Lung (tissue), 12 donors: Measurements from ENCODE around the gene ARAP2. TPM values are rescaled to one million over a fixed set of nuclear protein-coding genes. Genes with fewer than 3 reads are reported as not detected.

ENCODE experiments used
- ATAC-seq: fragments of 200-7000 bp; cut with Tn5 transposase; one replicate; pipeline ENCODE4 v1.9.1; 2020; ENCODE audit warnings: moderate number of reproducible peaks; ENCODE audit not compliant: insufficient read depth, low FRiP score
- DNase-seq, 3 donors: peaks; one replicate each; pipeline ENCODE4 v3.0.0-alpha.2; 2013 to 2017
- H3K27ac ChIP-seq, 2 donors: one replicate each; pipeline ENCODE4 v1.5.1; 2013; ENCODE audit warnings: mild to moderate bottlenecking in 2 of 2, moderate library complexity in 2 of 2, control low read depth in 1 of 2, inconsistent platforms in 1 of 2, low read depth in 1 of 2, low read length in 1 of 2
- H3K27me3 ChIP-seq, 3 donors: one replicate each; pipeline ENCODE4 v1.5.1; 2013; ENCODE audit warnings: low read length in 2 of 3; ENCODE audit not compliant: control insufficient read depth in 3 of 3, insufficient read depth in 3 of 3
- H3K36me3 ChIP-seq, 4 donors: one replicate each; pipeline ENCODE4 v1.5.1; 2013; ENCODE audit warnings: low read length in 4 of 4, mild to moderate bottlenecking in 1 of 4, moderate library complexity in 1 of 4; ENCODE audit not compliant: control insufficient read depth in 4 of 4, insufficient read depth in 4 of 4
- H3K4me1 ChIP-seq, 5 donors: one replicate each; pipeline ENCODE4 v1.5.1; 2013; ENCODE audit warnings: low read length in 5 of 5, mild to moderate bottlenecking in 2 of 5, moderate library complexity in 1 of 5; ENCODE audit not compliant: control insufficient read depth in 5 of 5, insufficient read depth in 5 of 5
- H3K4me3 ChIP-seq: one replicate; pipeline ENCODE4 v1.5.1; 2013; ENCODE audit warnings: mild to moderate bottlenecking, control low read depth, moderate library complexity
- H3K9ac ChIP-seq, 2 donors: one replicate each; pipeline ENCODE4 v1.5.1; 2013; ENCODE audit warnings: low read length in 2 of 2, control low read depth in 1 of 2; ENCODE audit not compliant: insufficient read depth in 1 of 2
- H3K9me3 ChIP-seq, 4 donors: one replicate each; pipeline ENCODE4 v1.5.1; 2013; ENCODE audit warnings: low read length in 3 of 4, mild to moderate bottlenecking in 1 of 4, moderate library complexity in 1 of 4; ENCODE audit not compliant: control insufficient read depth in 4 of 4, insufficient read depth in 3 of 4
- CTCF ChIP-seq: IDR thresholded peaks from 2 replicates; pipeline ENCODE4 v1.5.1; 2012; ENCODE audit warnings: mild to moderate bottlenecking; ENCODE audit errors: control extremely low read depth, extremely low read depth
- WGBS, 2 donors: extraction: QIAGEN DNeasy Blood & Tissue Kit; methylation state at CpG; one replicate each; pipeline ENCODE4 v1.1.7; 2013; 5-methylcytosine and 5-hydroxymethylcytosine counted together
- polyA plus RNA-seq, 2 donors: library from polyadenylated mRNA; stranded (reverse); fragments of 200-250 nt; gene quantifications; one replicate each; pipeline ENCODE4 v1.2.1, GENCODE V29; 2013
- total RNA-seq, 2 donors: library from RNA; depleted of rRNA in 1 of 2; stranded (reverse); fragments of >200 nt in 1 of 2; gene quantifications; one replicate each; pipeline ENCODE4 v1.2.1, GENCODE V29; 2014 to 2021
- donor health status: control.
- donor health status: control.
- donor health status: Bipolar disorder and iron deficiency.
- donor health status: healthy.
- donor health status: DM: yes; HTN: yes; CAD: no.

Gene ARAP2
- total and polyA plus RNA-seq, 4 donors = 5.9 to 77.8 (median 20.2) TPM

- Histone ChIP-seq H3K36me3 (no peaks in the 10 kb centered on the region), H3K4me3 (no peak overlapping the region), H3K4me1 (no peaks in the 10 kb centered on the region), H3K27me3 (no peaks in the 10 kb centered on the region), H3K27ac (no peak overlapping the region), H3K9ac (no peak overlapping the region), H3K9me3 (no peaks in the 10 kb centered on the region)
- TF ChIP-seq CTCF = no peak
- no peak for ATAC-seq
- DNase-seq = no peak
- 92 to 95% methylated on average over 4 of the region's 4 CpGs for WGBS, 2 donors
These were observed 166.0 kb downstream of the ARAP2 start for GRCh38 chr4:36078319-36078718.

- H3K9ac ChIP-seq = no peak overlapping the region
- H3K9me3 ChIP-seq = no peaks in the 10 kb centered on the region
- no peak for ATAC-seq
- peaks cover 0 to 9% (median 0%) of the 10 kb centered on the region in 4 donors for H3K36me3 ChIP-seq
- DNase-seq = no peak
- H3K27me3 ChIP-seq = no peaks in the 10 kb centered on the region
- no peak for TF ChIP-seq CTCF
- no peak overlapping the region for H3K4me3 ChIP-seq
- 84 to 88% methylated on average over 3 of the region's 3 CpGs for WGBS, 2 donors
- no peaks in the 10 kb centered on the region for H3K4me1 ChIP-seq
- no peak overlapping the region for H3K27ac ChIP-seq
These were observed 171.8 kb downstream of the ARAP2 start for GRCh38 chr4:36072529-36072928.

- 24 to 44% methylated on average over 2 of the region's 2 CpGs for WGBS, 2 donors
- H3K9ac ChIP-seq = no peak overlapping the region
- H3K4me1 ChIP-seq = no peaks in the 10 kb centered on the region
These were observed 177.2 kb downstream of the ARAP2 start for GRCh38 chr4:36067116-36067515.

More at GRCh38 chr4:36067116-36067515, 177.2 kb downstream of the ARAP2 start:
- no peaks in the 10 kb centered on the region for H3K27me3 ChIP-seq
- ATAC-seq (no peak), DNase-seq (no peak)
- H3K36me3 ChIP-seq = peaks cover 0 to 16% (median 0%) of the 10 kb centered on the region in 4 donors
- no peak overlapping the region for H3K4me3 ChIP-seq
- no peak for TF ChIP-seq CTCF
- no peak overlapping the region for H3K27ac ChIP-seq
- H3K9me3 ChIP-seq = peaks cover 0 to 2% (median 0%) of the 10 kb centered on the region in 4 donors
